ENCODE data around the gene RBM25.

Gene RBM25

GRCh38 chr14:73172500-73172899 is 114.2 kb downstream of the RBM25 start:
- no peak overlapping the region for H3K27ac ChIP-seq (ENCODE audit: low read length)
- no peak overlapping the region for H3K4me3 ChIP-seq (ENCODE audit: low read length)
- H3K9me3 ChIP-seq (ENCODE audit: insufficient read depth, low read depth, low read length), result no peaks in the 10 kb centered on the region
- H3K4me1 ChIP-seq (ENCODE audit: insufficient read depth, low read length), result peaks cover 14% of the 10 kb centered on the region
- H3K9ac ChIP-seq (ENCODE audit: low read depth, low read length), result no peak overlapping the region
- H3K27me3 ChIP-seq (ENCODE audit: insufficient read depth, low read length), result no peaks in the 10 kb centered on the region
- peaks cover 56% of the 10 kb centered on the region for H3K36me3 ChIP-seq (ENCODE audit: insufficient read depth, low read depth, low read length)

- Histone ChIP-seq H3K4me1 (ENCODE audit: insufficient read depth, low read length) (peaks cover 14% of the 10 kb centered on the region), H3K27ac (ENCODE audit: low read length) (no peak overlapping the region), H3K36me3 (ENCODE audit: insufficient read depth, low read depth, low read length) (peaks cover 52% of the 10 kb centered on the region), H3K27me3 (ENCODE audit: insufficient read depth, low read length) (no peaks in the 10 kb centered on the region), H3K9me3 (ENCODE audit: insufficient read depth, low read depth, low read length) (no peaks in the 10 kb centered on the region), H3K4me3 (ENCODE audit: low read length) (no peak overlapping the region), H3K9ac (ENCODE audit: low read depth, low read length) (no peak overlapping the region)
These were observed 114.9 kb downstream of the RBM25 start for GRCh38 chr14:73173092-73173735.
